Measurements from ENCODE around the gene TRIM50.

Gene TRIM50

GRCh38 chr7:73324081-73324845 is 3.6 kb downstream of the TRIM50 start:
- TF ChIP-seq USF1 (IDR thresholded peaks at IDR 0.05) (peak; percentile 76), RAD21 (IDR thresholded peaks at IDR 0.05; ENCODE audit: low read depth) (peak; percentile 58)

GRCh38 chr7:73316521-73316920 is 11.4 kb downstream of the TRIM50 start:
- no peak for TF ChIP-seq TCF12 (IDR thresholded peaks at IDR 0.05; ENCODE audit: low read depth)
- TF ChIP-seq ZBTB7A (IDR thresholded peaks at IDR 0.05; ENCODE audit: low read depth): no peak
- no peak for TF ChIP-seq EP300 (IDR thresholded peaks at IDR 0.05; ENCODE audit: borderline replicate concordance)
- TF ChIP-seq RAD21 (IDR thresholded peaks at IDR 0.05; ENCODE audit: low read depth): no peak

- no peak for TF ChIP-seq TEAD4 (IDR thresholded peaks at IDR 0.05)
- TF ChIP-seq YY1 (IDR thresholded peaks at IDR 0.05; ENCODE audit: low read depth): no peak
- TF ChIP-seq REST (IDR thresholded peaks at IDR 0.05; ENCODE audit: low read depth): no peak
- no peak for TF ChIP-seq NFIC (IDR thresholded peaks at IDR 0.05)
- TF ChIP-seq CEBPB (IDR thresholded peaks at IDR 0.05): no peak
- TF ChIP-seq RAD21 (IDR thresholded peaks at IDR 0.05; ENCODE audit: low read depth): no peak
- no peak for TF ChIP-seq TCF12 (IDR thresholded peaks at IDR 0.05; ENCODE audit: low read depth)
- TF ChIP-seq MAX (IDR thresholded peaks at IDR 0.05): no peak
These were observed 13.6 kb downstream of the TRIM50 start for GRCh38 chr7:73314271-73314670.

- no peak for TF ChIP-seq ZBTB7A (IDR thresholded peaks at IDR 0.05; ENCODE audit: low read depth)
- TF ChIP-seq FOXM1 (IDR thresholded peaks at IDR 0.05; ENCODE audit: borderline replicate concordance, low read depth): no peak
- no peak for TF ChIP-seq REST (IDR thresholded peaks at IDR 0.05; ENCODE audit: low read depth)
- no peak for TF ChIP-seq MAX (IDR thresholded peaks at IDR 0.05)
- no peak for TF ChIP-seq EGR1 (IDR thresholded peaks at IDR 0.05)
- no peak for TF ChIP-seq CEBPB (IDR thresholded peaks at IDR 0.05)
- TF ChIP-seq EP300 (IDR thresholded peaks at IDR 0.05; ENCODE audit: borderline replicate concordance): no peak
- TF ChIP-seq YY1 (IDR thresholded peaks at IDR 0.05; ENCODE audit: low read depth): no peak
- no peak for TF ChIP-seq USF1 (IDR thresholded peaks at IDR 0.05)
- TF ChIP-seq TEAD4 (IDR thresholded peaks at IDR 0.05): no peak
- TF ChIP-seq CREB1 (IDR thresholded peaks at IDR 0.05; ENCODE audit: low read depth): no peak
- no peak for TF ChIP-seq NFIC (IDR thresholded peaks at IDR 0.05)
- no peak for TF ChIP-seq TAF1 (IDR thresholded peaks at IDR 0.05; ENCODE audit: low read depth)
- no peak for TF ChIP-seq TCF12 (IDR thresholded peaks at IDR 0.05; ENCODE audit: low read depth)
- no peak for TF ChIP-seq RAD21 (IDR thresholded peaks at IDR 0.05; ENCODE audit: low read depth)
These were observed 14.4 kb downstream of the TRIM50 start for GRCh38 chr7:73313521-73313906.

GRCh38 chr7:73312831-73313520 is 14.9 kb downstream of the TRIM50 start:
- TF ChIP-seq EGR1 (IDR thresholded peaks at IDR 0.05) (no peak), TEAD4 (IDR thresholded peaks at IDR 0.05) (no peak), CREB1 (IDR thresholded peaks at IDR 0.05; ENCODE audit: low read depth) (no peak), MAX (IDR thresholded peaks at IDR 0.05) (no peak), TAF1 (IDR thresholded peaks at IDR 0.05; ENCODE audit: low read depth) (no peak), RAD21 (IDR thresholded peaks at IDR 0.05; ENCODE audit: low read depth) (no peak), USF1 (IDR thresholded peaks at IDR 0.05) (no peak), REST (IDR thresholded peaks at IDR 0.05; ENCODE audit: low read depth) (no peak), TCF12 (IDR thresholded peaks at IDR 0.05; ENCODE audit: low read depth) (no peak), NFIC (IDR thresholded peaks at IDR 0.05) (no peak), EP300 (IDR thresholded peaks at IDR 0.05; ENCODE audit: borderline replicate concordance) (no peak), CEBPB (IDR thresholded peaks at IDR 0.05) (no peak), FOXM1 (IDR thresholded peaks at IDR 0.05; ENCODE audit: borderline replicate concordance, low read depth) (no peak), YY1 (IDR thresholded peaks at IDR 0.05; ENCODE audit: low read depth) (no peak), ZBTB7A (IDR thresholded peaks at IDR 0.05; ENCODE audit: low read depth) (no peak)
